D721Med (cell line): Measurements from ENCODE around the gene USP48.

ENCODE experiments used
- DNase-seq: peaks from one replicate; pipeline ENCODE4 v3.0.0; 2011; ENCODE audit warnings: low spot score; ENCODE audit not compliant: insufficient read length
- FAIRE-seq: peaks from 2 replicates; lab custom pipeline; 2011; peaks lifted over from hg19 to GRCh38; lab: Jason Lieb, UNC
- TF ChIP-seq, protein P1 (sequence below): IDR thresholded peaks from 2 replicates; pipeline ENCODE4 v1.5.1; 2012; ENCODE audit warnings: mild to moderate bottlenecking, control low read depth; ENCODE audit not compliant: insufficient read depth; ENCODE audit errors: missing control alignments

The USP48 gene

DNA sequence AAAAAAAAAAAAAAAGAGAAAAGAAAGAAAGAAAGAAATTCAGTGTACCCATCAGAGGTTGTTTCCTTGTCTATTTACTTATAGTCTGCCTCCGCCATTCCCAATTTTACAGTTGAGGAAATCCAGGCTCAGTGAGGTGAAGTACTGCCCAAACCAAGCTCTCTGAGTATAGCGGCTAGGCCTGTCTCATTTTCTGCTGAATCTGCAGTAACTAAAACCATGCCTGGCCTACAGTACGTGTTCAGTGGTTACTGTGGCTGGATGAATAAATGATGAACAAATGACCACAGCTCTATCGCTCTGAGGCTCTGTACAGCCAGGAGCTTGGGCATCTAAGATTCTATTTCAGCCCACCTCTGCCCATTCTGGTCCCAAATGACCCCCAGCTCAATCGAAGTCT, 138.0 kb downstream of the USP48 start:
- no peak for FAIRE-seq
- no peak for DNase-seq
- TF ChIP-seq, protein P1, sequence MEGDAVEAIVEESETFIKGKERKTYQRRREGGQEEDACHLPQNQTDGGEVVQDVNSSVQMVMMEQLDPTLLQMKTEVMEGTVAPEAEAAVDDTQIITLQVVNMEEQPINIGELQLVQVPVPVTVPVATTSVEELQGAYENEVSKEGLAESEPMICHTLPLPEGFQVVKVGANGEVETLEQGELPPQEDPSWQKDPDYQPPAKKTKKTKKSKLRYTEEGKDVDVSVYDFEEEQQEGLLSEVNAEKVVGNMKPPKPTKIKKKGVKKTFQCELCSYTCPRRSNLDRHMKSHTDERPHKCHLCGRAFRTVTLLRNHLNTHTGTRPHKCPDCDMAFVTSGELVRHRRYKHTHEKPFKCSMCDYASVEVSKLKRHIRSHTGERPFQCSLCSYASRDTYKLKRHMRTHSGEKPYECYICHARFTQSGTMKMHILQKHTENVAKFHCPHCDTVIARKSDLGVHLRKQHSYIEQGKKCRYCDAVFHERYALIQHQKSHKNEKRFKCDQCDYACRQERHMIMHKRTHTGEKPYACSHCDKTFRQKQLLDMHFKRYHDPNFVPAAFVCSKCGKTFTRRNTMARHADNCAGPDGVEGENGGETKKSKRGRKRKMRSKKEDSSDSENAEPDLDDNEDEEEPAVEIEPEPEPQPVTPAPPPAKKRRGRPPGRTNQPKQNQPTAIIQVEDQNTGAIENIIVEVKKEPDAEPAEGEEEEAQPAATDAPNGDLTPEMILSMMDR: no peak

DNA sequence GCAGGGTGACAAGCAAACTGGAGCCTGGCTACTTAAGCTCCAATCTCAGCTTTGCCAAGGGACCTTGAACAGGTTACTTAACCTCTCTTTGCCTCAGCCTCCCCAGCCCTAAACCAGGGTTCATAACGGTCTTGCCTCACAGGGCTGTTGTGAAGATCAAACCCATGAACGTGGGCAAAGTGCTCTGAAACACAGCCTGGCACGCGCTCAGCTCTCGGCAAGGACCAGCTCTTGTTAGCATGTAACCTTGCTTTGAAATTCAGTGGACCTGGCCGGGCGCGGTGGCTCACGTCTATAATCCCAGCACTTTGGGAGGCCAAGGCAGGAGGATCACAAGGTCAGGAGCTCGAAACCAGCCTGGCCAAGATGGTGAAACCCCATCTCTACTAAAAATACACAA, 138.6 kb downstream of the USP48 start:
- no peak for FAIRE-seq
- TF ChIP-seq, protein P1: no peak
- no peak for DNase-seq

DNA sequence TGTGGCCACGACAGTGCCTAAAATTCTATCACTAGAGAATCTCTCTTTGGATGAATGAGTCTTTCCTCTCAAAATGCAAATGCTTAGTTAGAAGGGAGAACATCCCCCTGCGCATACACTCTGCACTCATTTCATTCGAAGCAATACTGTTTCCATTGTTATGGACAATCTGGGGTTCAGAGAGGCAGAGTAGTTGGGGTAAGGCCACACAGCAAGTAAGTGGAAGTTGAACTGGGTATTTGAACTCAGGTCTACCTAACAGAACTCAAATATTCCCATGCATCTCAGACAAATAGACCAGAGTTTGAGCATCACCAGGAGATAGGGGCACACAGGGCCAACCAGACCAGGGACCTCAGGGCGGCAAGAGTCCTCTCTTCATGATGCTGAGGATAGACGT, 139.3 kb downstream of the USP48 start:
- DNase-seq (no peak), FAIRE-seq (no peak)
- TF ChIP-seq, protein P1: no peak

DNA sequence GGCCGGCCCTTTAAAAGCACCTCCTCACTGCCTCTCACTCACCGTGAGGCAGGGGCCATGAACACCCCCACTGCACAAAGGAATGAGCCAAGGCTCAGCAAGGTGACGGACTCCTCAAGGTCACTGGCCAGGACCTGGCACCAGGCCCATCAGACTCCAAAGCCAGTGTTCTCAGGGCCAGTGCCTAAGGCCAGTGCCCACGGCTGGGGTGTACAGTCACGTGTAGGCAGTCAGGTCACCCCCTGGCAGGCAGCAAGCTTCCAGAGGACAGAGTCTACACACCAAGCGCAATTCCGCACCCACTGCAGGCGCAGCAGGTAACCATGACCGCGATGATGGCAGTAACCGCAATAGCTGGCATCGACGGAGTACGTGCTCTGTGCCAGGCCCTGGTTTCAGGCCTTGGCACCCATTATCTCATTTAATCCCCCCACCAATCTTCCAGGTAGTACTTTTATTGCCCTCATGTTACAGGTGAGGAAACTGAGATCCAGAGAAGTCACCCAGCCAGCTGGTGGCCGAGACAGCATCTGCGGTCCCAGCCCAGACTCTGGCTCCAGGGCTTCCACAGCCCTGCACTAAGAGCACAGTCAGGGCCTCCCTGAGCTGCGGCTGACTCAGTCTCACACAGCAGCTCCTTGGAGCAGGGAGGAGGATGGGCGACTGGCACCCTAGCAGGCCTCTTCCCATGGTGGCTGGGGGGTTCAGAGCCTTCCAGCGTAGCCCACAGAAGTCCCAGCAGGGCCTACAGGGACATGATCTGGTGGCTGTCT, 140.8 kb downstream of the USP48 start:
- FAIRE-seq: no peak
- no peak for DNase-seq
- TF ChIP-seq, protein P1: no peak

DNA sequence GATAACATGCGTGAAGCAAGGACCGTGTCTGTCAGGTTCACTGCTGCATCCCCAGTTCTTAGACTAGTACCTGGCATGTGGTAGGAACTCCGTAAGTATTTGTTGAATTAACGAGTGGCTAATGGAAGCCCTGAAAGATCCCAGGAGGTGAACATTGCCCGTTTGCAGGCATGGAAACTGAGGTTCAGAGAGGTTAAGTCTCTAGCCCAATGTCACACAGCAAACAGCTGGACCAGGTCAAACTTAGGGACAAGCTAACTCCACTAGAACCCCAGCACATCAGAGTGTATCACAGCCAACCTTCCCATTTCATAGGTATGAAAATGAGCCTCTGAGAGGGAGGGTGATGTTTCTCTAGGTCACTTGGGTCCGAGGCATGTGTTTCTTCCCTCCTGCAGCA, 141.4 kb downstream of the USP48 start:
- DNase-seq (no peak), FAIRE-seq (no peak)
- TF ChIP-seq, protein P1: no peak

DNA sequence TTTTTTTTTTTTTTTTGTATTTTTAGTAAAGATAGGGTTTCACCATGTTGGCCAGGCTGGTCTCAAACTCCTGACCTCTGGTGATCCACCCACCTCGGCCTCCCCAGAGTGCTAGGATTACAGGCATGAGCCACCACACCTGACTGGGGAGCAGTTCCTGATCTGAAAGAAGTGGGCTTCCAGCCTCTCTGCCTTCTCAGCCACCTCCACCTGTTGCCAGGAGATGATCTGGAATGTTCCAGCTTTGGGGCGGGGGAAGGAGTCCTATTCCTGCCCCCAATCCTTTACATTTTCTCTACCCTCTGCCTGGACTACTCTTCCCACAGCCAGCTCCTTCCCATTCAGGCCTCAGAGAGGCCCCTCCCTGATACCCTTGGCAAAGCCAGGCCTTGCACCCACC, 141.9 kb downstream of the USP48 start:
- TF ChIP-seq, protein P1: no peak
- FAIRE-seq (no peak), DNase-seq (no peak)

DNA sequence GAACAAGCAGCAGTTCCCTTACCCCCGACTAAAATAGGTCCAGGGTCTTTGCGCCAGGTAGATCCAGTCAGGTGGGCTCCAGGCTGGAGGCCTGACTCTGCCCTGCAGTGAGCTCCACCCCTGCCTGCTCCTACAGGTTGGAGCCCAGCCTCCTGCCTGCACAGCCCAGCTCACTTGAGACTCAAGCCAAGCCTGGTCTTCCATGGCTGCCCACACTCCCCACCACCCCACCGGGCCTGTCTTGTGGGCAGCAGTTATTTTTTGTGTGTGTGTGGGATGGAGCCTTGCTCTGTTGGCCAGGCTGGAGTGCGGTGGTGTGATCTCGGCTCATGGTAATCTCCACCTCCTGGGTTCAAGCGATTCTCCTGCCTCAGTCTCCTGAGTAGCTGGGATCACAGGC, 142.3 kb downstream of the USP48 start:
- FAIRE-seq (no peak), DNase-seq (no peak)

More for the DNA sequence above, 142.3 kb downstream of the USP48 start:
- TF ChIP-seq, protein P1: no peak
